ENCODE measurements around the gene SLC35F4. TPM values are rescaled to one million over a fixed set of nuclear protein-coding genes. Genes with fewer than 3 reads are reported as not detected.
"Not testable (repeated sequence)": the region's sequence is repeated elsewhere in the genome, so short reads cannot be mapped to it uniquely, and the experiment has no call there.

SLC35F4 gene
- polyA plus RNA-seq (ENCODE audit: insufficient read length in 4 of 4) = 1 to 10 TPM; 2.2 to 3.9 (median 2.6) TPM

DNA sequence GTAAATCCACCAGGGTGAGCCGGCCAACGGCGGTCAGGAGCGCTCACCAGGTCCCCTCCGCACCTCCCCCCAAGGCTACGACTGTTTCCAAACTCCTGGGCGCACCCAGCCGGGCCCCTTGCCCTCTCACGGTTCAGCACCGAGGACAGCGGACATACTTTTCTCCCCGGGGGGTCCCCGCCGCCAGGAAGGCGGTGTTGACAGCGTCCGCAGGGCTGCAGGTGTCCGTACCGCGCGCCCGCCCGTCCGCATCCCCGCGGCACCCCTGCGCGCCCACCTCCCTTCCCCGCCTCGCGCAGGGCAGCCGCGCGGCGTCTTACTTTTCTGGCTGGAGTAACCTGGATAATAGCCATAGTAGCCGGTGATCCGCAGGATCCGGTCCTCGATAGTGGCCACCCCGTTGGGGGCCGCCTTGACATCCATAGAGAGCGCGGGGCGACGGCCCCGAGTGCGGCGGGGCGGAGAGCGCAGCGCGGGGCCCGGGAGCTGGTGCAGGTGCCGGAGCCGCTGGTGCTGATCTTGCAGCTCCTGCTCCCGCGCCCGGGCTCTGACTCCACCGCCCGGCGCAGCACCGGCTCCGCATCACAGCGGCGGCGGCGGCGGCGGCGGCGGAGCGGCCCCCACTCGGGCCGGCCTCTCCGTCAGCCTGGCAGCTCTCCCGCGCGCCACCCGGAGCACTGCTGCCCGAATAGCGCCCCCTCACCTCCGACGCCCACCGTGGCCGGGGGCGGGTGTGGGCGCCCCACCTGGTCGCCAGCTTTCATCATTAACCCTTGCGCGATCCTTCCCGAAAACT is at the start of gene SLC35F4:
TSS of gene SLC35F4 (minus strand) at position 690 of the 796 bp plus-strand sequence.
- DNase-seq (ENCODE audit: low read depth in 4 of 4, low spot score in 2 of 4) = peak; percentile 45 to 63 (median 50)

DNA sequence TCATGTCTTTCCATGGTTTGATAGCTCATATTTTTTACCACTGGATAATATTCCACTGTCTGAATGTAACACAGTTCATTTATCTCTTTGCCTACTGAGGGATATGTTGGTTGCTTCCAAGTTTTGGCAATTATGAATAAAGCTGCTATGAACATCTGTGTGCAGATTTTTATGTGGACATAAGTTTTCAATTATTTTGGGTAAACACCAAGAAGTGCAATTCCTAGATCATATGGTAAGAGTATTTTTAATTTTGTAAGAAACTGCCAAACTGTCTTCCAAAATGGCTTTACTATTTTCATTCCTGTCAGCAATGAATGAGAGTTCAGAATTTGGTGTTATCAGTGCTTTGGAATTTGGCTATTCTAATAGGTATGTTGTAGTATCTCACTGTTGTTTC is 43.7 kb upstream of the SLC35F4 start:
- no peak for DNase-seq (ENCODE audit: low read depth in 4 of 4, low spot score in 2 of 4)

GRCh38 chr14:57903954-57904353 is 38.1 kb upstream of the SLC35F4 start:
- DNase-seq (ENCODE audit: low read depth in 4 of 4, low spot score in 2 of 4) = no peak

GRCh38 chr14:57898837-57899572 is 33.1 kb upstream of the SLC35F4 start:
- no peak for DNase-seq (ENCODE audit: low read depth in 4 of 4, low spot score in 2 of 4)

GRCh38 chr14:57897144-57897748 is 31.4 kb upstream of the SLC35F4 start:
- DNase-seq (ENCODE audit: low read depth in 4 of 4, low spot score in 2 of 4) = peak in 2 of 4 donors; percentile 21 to 26

DNA sequence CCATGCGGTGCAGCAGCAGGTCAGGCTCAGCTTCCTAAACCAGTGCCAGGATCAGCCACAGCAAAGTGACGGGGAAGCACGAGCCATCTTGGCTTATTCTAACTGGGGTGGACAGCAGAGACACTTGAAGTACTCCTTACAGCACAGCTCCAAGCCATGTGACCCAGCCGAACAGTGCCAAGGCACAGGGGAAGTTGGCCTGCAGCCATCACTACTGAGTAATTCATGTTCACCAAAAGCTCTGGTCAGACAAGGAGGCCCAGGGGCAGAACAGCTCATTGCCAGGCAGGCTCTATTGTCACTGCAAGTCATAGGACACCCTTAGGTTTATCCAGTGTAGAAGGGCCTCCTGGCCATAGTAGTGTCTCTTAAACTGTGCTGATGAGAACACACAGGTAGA is 23.4 kb upstream of the SLC35F4 start:
- DNase-seq (ENCODE audit: low read depth in 4 of 4, low spot score in 2 of 4) = no peak

GRCh38 chr14:57884175-57884574 is 18.3 kb upstream of the SLC35F4 start:
- DNase-seq (ENCODE audit: low read depth in 4 of 4, low spot score in 2 of 4) = no peak

DNA sequence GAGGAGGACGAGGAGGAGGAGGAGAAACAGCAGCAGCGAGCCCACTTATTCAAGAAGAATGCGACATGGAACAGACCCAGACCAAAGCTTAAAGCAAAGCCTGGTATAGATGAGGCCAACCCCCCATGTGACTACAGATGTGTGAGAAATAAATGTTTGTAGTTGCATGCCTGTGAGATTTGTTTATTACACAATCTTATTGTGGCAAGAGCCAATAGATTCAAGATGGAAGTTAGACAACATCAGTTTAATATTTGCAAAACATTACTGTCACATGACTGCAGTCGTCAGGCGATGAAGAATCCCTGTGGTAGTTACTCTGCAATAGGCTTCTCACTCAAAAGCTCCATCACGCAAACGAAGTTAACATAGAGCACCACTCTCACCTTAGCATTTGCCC is 17.2 kb upstream of the SLC35F4 start:
- no peak for DNase-seq (ENCODE audit: low read depth in 4 of 4, low spot score in 2 of 4)

GRCh38 chr14:57879516-57879915 is 13.6 kb upstream of the SLC35F4 start:
- no peak for DNase-seq (ENCODE audit: low read depth in 4 of 4, low spot score in 2 of 4)

DNA sequence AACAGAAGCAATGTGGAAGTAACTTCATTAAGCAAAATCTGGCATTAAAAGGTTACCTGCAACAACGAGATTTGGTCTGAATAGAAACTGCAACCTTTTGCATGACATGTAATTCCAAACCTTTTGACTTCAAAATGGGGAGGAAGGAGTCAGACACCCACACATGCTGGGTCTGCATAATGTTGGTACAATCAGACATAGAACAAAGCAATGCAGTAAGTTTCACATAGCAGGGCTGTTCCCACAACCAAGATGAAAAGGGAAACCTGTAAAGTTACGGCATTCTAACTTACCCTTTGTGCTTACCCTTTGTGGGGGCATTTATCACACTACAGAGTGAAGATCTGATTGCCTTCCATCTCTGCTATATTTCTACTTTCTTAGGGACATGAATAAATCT is 10.1 kb upstream of the SLC35F4 start:
- no peak for DNase-seq (ENCODE audit: low read depth in 4 of 4, low spot score in 2 of 4)

DNA sequence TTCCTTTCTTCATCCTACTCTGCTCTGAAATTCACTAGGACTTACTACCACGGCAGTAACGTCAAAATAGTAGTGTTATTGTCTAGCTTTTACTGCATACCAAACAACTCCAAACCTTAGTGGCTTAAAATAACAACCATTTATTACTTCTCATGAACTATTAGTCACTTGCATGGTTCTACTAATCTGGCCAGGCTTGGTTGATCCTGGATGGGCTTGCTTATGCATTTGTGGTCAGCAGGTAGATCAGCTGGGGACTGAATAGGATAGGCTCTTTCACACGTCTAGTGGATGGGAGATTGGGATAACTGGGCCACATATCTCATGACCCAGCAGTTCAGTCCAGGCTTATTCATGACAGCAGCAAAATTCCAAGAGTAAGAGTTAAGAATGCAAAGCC is 9.4 kb upstream of the SLC35F4 start:
- DNase-seq (ENCODE audit: low read depth in 4 of 4, low spot score in 2 of 4) = no peak

GRCh38 chr14:57871459-57872080 is 5.7 kb upstream of the SLC35F4 start:
- DNase-seq (ENCODE audit: low read depth in 4 of 4, low spot score in 2 of 4) = peak in 1 of 4 donors; percentile 23

DNA sequence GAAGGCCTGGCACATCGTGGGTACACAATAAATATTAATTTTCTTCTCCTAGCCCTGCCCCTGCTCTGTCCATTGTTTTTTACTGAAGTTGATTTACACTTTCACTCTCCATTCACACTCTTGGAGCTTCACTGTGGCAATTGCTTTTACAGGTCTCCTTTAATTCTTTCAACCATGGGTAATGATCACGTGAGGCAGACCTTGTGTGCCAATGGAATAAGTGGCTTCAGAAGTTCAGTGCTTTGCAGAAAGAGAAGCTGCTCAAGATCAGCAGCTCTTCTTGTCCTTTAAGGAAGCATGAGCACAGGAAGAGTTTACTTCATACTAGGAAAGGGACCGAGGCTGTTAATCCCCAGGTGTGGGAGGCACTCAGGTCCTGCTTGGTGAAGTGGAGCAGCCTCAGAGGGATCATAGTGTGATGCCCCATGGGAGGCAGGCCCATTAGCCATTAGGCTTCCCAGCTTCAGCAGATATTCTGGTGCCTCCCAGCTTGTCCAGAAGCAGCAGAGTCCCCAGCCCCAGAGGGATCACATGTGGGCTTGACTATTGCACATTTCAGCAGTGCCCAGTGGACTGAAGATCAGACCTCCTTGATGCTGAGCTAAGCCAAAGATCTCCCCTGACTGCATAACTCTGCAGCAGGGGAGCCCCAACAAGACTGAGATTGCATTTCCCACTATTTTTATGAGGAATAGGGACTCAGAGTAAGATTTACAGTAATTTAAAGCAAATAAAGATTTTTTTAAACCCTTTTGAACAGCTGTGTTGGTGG is 5.0 kb upstream of the SLC35F4 start:
- no peak for DNase-seq (ENCODE audit: low read depth in 4 of 4, low spot score in 2 of 4)

DNA sequence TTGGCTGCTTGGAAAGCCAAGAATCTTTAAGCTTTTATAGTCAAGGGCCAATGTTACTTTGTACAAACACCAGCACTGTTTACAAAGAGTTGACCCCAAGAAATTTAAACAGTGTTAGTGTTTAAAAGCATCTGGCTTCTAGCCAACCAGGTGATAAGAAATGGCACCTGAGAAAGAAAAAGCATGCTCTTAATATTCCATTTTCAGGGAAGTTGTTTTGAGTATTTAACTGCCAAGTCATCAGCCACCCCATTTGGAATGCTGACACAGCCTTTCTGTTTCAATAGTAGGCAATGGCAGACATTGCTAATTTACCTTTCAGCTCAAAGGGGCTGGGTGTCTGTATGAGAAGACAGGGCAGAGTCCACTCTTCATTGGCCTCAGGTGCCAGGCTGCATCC is 3.7 kb upstream of the SLC35F4 start:
- no peak for DNase-seq (ENCODE audit: low read depth in 4 of 4, low spot score in 2 of 4)

- DNase-seq (ENCODE audit: low read depth in 4 of 4, low spot score in 2 of 4) = no peak
These were observed 360 bp upstream of the SLC35F4 start for GRCh38 chr14:57866199-57866705.

DNA sequence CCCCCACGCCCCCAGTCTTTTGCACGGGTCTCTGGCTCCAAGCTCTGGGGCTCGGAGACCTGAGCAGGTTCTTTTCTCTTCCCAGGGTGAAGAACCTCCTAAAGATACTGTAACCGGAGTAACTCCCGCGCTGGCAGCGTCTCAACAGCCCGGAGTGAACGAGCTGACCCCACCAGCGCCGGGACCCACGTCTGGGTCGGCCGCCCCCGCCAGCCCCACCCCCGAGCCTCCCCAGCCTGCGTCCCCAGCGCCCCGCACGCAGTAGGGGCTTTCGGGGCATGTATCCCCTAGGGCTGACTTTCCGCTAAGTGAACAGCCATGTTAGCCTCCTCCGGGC is 858 bp downstream of the SLC35F4 start:
- no peak for DNase-seq (ENCODE audit: low read depth in 4 of 4, low spot score in 2 of 4)

- no peak for DNase-seq (ENCODE audit: low read depth in 4 of 4, low spot score in 2 of 4)
These were observed 1.2 kb downstream of the SLC35F4 start for GRCh38 chr14:57864659-57865058.

DNA sequence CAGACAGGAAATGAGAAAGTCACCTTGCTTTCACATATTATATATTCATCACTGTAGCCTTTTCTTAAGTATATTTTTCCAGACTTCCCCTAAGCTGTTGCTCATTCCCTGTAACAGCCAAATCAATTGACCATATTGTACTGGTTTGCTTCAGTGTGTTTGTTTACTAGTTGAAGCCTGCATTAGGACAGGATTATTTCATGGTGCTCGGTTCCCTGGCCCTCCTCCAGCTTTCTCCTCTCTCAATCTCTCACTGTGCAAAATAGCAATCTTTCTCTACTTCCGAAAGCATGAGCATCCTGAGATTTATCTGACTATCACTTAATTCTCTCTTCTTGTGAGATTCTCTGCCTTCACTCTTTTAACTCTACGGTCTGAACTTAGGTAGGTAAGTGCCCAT is 2.4 kb downstream of the SLC35F4 start:
- no peak for DNase-seq (ENCODE audit: low read depth in 4 of 4, low spot score in 2 of 4)

- not testable (repeated sequence) for DNase-seq (ENCODE audit: low read depth in 4 of 4, low spot score in 2 of 4)
These were observed 10.2 kb downstream of the SLC35F4 start for GRCh38 chr14:57855666-57856065.

DNA sequence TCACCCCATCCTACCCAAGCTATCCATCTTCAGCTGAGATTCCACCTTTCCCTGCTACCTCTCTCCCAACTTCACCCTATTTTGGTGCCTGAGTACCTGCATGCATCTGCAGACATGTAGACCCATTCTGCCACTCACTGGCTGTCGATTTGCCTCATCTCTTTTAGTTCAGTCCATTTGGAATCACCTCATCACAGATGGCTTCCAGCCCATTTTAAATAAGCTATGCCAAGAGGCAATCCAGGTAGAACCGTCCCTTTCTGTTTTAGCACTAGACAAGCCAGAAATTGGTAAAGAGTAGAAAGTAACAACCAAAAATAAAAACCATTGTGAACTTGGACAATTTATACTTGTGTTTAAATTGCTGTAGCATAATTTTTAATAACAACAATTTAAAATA is 11.3 kb downstream of the SLC35F4 start:
- no peak for DNase-seq (ENCODE audit: low read depth in 4 of 4, low spot score in 2 of 4)
